Hepatocyte (in vitro differentiated cells): ENCODE results near the gene FBXL17.

Experiments
- CTCF ChIP-seq: fragments of 200-600 bp; sonication (generic); IDR thresholded peaks from 2 replicates; pipeline ENCODE4 v1.5.1; 2016; ENCODE audit warnings: antibody characterized with exemption, mild to moderate bottlenecking; ENCODE audit not compliant: poor library complexity
- EZH2 ChIP-seq: fragments of 200-600 bp; sonication (generic); IDR thresholded peaks from 2 replicates; pipeline ENCODE4 v1.6.1; 2016; ENCODE audit warnings: antibody characterized with exemption, mild to moderate bottlenecking, borderline replicate concordance
- EZH2phosphoT487 ChIP-seq: fragments of 200-600 bp; sonication (generic); IDR thresholded peaks from one replicate; pipeline ENCODE4 v1.6.1; 2018; ENCODE audit warnings: antibody characterized with exemption, mild to moderate bottlenecking, low read depth, moderate library complexity; ENCODE audit not compliant: unreplicated experiment, severe bottlenecking

- TF ChIP-seq EZH2 (no peak), CTCF (no peak), EZH2phosphoT487 (no peak)
These were observed 14.1 kb downstream of the FBXL17 start for GRCh38 chr5:108367679-108368334.
